Endodermal cell (in vitro differentiated cells): ENCODE measurements around the gene OR13D1. TPM values are rescaled to one million over a fixed set of nuclear protein-coding genes. Genes with fewer than 3 reads are reported as not detected.
"Not testable (repeated sequence)": the region's sequence is repeated elsewhere in the genome, so short reads cannot be mapped to it uniquely, and the experiment has no call there.

Source experiments
- DNase-seq: peaks from one replicate; pipeline ENCODE4 v3.0.0-alpha.2; 2017
- H3K27ac ChIP-seq: 2 replicates; pipeline ENCODE4 v1.5.1; 2013; ENCODE audit warnings: mild to moderate bottlenecking, low read depth, low read length, moderate library complexity
- H3K27me3 ChIP-seq: 2 replicates; pipeline ENCODE4 v1.6.1; 2013; ENCODE audit warnings: mild to moderate bottlenecking, low read length, moderate library complexity; ENCODE audit not compliant: insufficient read depth, control insufficient read depth, poor library complexity, severe bottlenecking
- H3K36me3 ChIP-seq: 2 replicates; pipeline ENCODE4 v1.7.0; 2013; ENCODE audit warnings: mild to moderate bottlenecking, low read length, moderate library complexity; ENCODE audit not compliant: control insufficient read depth, insufficient read depth
- H3K4me1 ChIP-seq: one replicate; pipeline ENCODE4 v1.7.0; 2013; ENCODE audit warnings: low read length; ENCODE audit not compliant: control insufficient read depth, insufficient read depth
- H3K4me3 ChIP-seq: 2 replicates; pipeline ENCODE4 v1.5.1; 2013; ENCODE audit warnings: mild to moderate bottlenecking, low read length, moderate library complexity
- H3K9ac ChIP-seq: 2 replicates; pipeline ENCODE4 v1.6.1; 2013; ENCODE audit warnings: mild to moderate bottlenecking, low read length, moderate library complexity; ENCODE audit not compliant: poor library complexity, severe bottlenecking; ENCODE audit errors: extremely low read depth
- H3K9me3 ChIP-seq: 2 replicates; pipeline ENCODE4 v1.6.1; 2013; ENCODE audit warnings: mild to moderate bottlenecking, low read length, moderate library complexity; ENCODE audit not compliant: control insufficient read depth
- H3K27ac Mint-ChIP-seq: 2 replicates; pipeline ENCODE4 v1.8.0; 2020; ENCODE audit warnings: mixed read lengths
- H3K27me3 Mint-ChIP-seq: 2 replicates; pipeline ENCODE4 v1.8.0; 2021; ENCODE audit warnings: mild to moderate bottlenecking, mixed read lengths; ENCODE audit not compliant: insufficient read depth
- H3K36me3 Mint-ChIP-seq: 2 replicates; pipeline ENCODE4 v1.8.0; 2020; ENCODE audit warnings: low read depth, mixed read lengths
- H3K4me1 Mint-ChIP-seq: 2 replicates; pipeline ENCODE4 v1.8.0; 2020; ENCODE audit warnings: mixed read lengths
- H3K4me3 Mint-ChIP-seq: 2 replicates; pipeline ENCODE4 v1.8.0; 2020; ENCODE audit warnings: mild to moderate bottlenecking, moderate library complexity, mixed read lengths
- H3K9me3 Mint-ChIP-seq: 2 replicates; pipeline ENCODE4 v1.8.0; 2020; ENCODE audit warnings: mild to moderate bottlenecking, mixed read lengths
- CTCF ChIP-seq: fragments of 200-600 bp; sonication (generic); conservative IDR thresholded peaks from 2 replicates; pipeline ENCODE4 v1.5.0; 2021; ENCODE audit warnings: antibody characterized with exemption, mild to moderate bottlenecking
- WGBS, 2 experiments: methylation state at CpG; one replicate each; pipeline versions ENCODE4 v1.1.5 to v1.1.7; 2013; ENCODE audit warnings: missing lambda C conversion rate in 2 of 2, mixed read lengths in 1 of 2; ENCODE audit not compliant: insufficient coverage in 1 of 2, insufficient read length in 1 of 2; 5-methylcytosine and 5-hydroxymethylcytosine counted together
- total RNA-seq, 2 donors: library from RNA; stranded (reverse); fragmentation: NEBNext Ultra II Directional in 1 of 2; extraction: Animal tissue kit (Norgen Biotek cat#: 25700) in 1 of 2; gene quantifications; 2 replicates in 1 of 2; 3 replicates in 1 of 2; pipeline ENCODE4 v1.2.1, GENCODE V29; 2021

OR13D1 gene
- total RNA-seq, 2 donors from 2014 or later: not detected

DNA sequence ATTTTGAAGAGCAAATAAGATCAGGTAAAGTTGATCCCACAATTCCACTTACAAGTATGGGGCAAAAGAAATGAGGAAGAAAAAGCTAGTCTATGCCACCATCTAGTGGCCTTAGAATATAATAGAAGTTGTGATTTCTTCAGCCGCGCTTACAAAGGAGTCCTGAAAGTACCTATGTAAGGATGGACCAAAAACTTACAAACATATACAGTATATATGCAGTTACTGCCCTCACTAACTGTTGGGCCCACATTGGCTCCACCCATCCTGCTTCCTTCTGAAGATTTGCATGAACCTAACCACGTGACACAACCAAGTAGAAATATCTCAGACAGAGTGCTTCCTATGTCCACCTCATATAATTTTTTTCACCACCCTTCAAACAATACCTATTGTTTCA lies 11.7 kb upstream of the OR13D1 start:
- no peaks in the 10 kb centered on the region for H3K9me3 Mint-ChIP-seq
- Histone ChIP-seq H3K36me3 (no peaks in the 10 kb centered on the region), H3K4me3 (no peak overlapping the region), H3K27me3 (no peaks in the 10 kb centered on the region), H3K4me1 (no peaks in the 10 kb centered on the region), H3K9me3 (no peaks in the 10 kb centered on the region), H3K9ac (no peak overlapping the region), H3K27ac (no peak overlapping the region)
- no peak for DNase-seq
- no peak overlapping the region for H3K4me3 Mint-ChIP-seq
- H3K36me3 Mint-ChIP-seq: no peaks in the 10 kb centered on the region
- H3K27me3 Mint-ChIP-seq: no peaks in the 10 kb centered on the region
- 13 to 22% methylated on average over 3 of the region's 3 CpGs for WGBS, 2 experiments
- no peak overlapping the region for H3K27ac Mint-ChIP-seq
- TF ChIP-seq CTCF: peak; percentile 83
- H3K4me1 Mint-ChIP-seq: no peaks in the 10 kb centered on the region

- WGBS, 2 experiments: 91 to 100% methylated on average over 1 to 2 of the region's 2 CpGs
- Histone ChIP-seq H3K27me3 (no peaks in the 10 kb centered on the region), H3K36me3 (no peaks in the 10 kb centered on the region), H3K9ac (no peak overlapping the region), H3K4me3 (no peak overlapping the region), H3K9me3 (no peaks in the 10 kb centered on the region), H3K27ac (no peak overlapping the region), H3K4me1 (no peaks in the 10 kb centered on the region)
- no peaks in the 10 kb centered on the region for H3K9me3 Mint-ChIP-seq
- H3K27me3 Mint-ChIP-seq: no peaks in the 10 kb centered on the region
- no peaks in the 10 kb centered on the region for H3K4me1 Mint-ChIP-seq
- H3K27ac Mint-ChIP-seq: no peak overlapping the region
- no peak for TF ChIP-seq CTCF
- no peak overlapping the region for H3K4me3 Mint-ChIP-seq
- no peaks in the 10 kb centered on the region for H3K36me3 Mint-ChIP-seq
- no peak for DNase-seq
These were observed 8.2 kb upstream of the OR13D1 start for GRCh38 chr9:104686081-104686480.

GRCh38 chr9:104700306-104700705 lies 6.0 kb downstream of the OR13D1 start:
- DNase-seq: no peak
- no peaks in the 10 kb centered on the region for H3K4me1 Mint-ChIP-seq
- no peak for TF ChIP-seq CTCF
- H3K4me3 Mint-ChIP-seq: no peak overlapping the region
- Histone ChIP-seq H3K9ac (no peak overlapping the region), H3K27me3 (no peaks in the 10 kb centered on the region), H3K4me1 (no peaks in the 10 kb centered on the region), H3K27ac (no peak overlapping the region), H3K9me3 (no peaks in the 10 kb centered on the region), H3K4me3 (no peak overlapping the region), H3K36me3 (no peaks in the 10 kb centered on the region)
- WGBS, 2 experiments: 85 to 97% methylated on average over 3 of the region's 3 CpGs
- no peak overlapping the region for H3K27ac Mint-ChIP-seq
- H3K27me3 Mint-ChIP-seq: no peaks in the 10 kb centered on the region
- H3K9me3 Mint-ChIP-seq: no peaks in the 10 kb centered on the region
- no peaks in the 10 kb centered on the region for H3K36me3 Mint-ChIP-seq

DNA sequence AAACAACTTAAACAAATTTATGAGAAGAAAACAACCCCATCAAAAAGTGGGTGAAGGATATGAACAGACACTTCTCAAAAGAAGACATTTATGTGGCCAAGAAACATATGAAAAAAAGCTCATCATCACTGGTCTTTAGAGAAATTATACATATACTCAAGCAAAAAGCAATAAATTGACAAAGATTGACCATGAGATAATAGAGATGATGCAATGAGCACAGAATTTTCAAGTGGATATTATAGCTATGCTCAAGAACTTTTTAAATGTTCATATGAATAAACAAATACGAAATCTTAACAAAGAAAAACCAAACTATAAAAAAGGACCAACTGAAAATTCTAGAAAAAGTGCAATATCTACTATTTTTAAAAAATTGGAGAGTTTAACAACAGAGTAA lies 14.4 kb downstream of the OR13D1 start:
- H3K9me3 Mint-ChIP-seq, H3K27ac Mint-ChIP-seq, H3K4me1 Mint-ChIP-seq, H3K9me3 ChIP-seq, H3K27ac ChIP-seq, H3K27me3 Mint-ChIP-seq, H3K9ac ChIP-seq, H3K27me3 ChIP-seq, H3K4me1 ChIP-seq, H3K4me3 Mint-ChIP-seq, DNase-seq, H3K36me3 ChIP-seq, H3K36me3 Mint-ChIP-seq, H3K4me3 ChIP-seq: not testable (repeated sequence)
- 100% methylated on average over 1 of the region's 1 CpG; no CpG with 5 or more reads in 1 of the 2 experiments for WGBS, 2 experiments
